NB4 (cell line): ENCODE measurements around the gene NBPF3.
"Not testable (repeated sequence)": the region's sequence is repeated elsewhere in the genome, so short reads cannot be mapped to it uniquely, and the experiment has no call there.

ENCODE experiments used
- DNase-seq: peaks from one replicate; pipeline ENCODE4 v3.0.0; 2010; ENCODE audit warnings: low read depth
- H3K4me3 ChIP-seq: one replicate; pipeline ENCODE4 v1.5.1; 2011; ENCODE audit warnings: mild to moderate bottlenecking, low read depth, low read length, moderate library complexity
- CTCF ChIP-seq: IDR thresholded peaks from one replicate; pipeline ENCODE4 v1.5.1; 2012; ENCODE audit warnings: low read depth, low read length
- MAX ChIP-seq: IDR thresholded peaks from 2 replicates; pipeline ENCODE4 v1.6.1; 2011; ENCODE audit warnings: low read depth, low read length
- MYC ChIP-seq: IDR thresholded peaks from 2 replicates; pipeline ENCODE4 v1.6.1; 2011; ENCODE audit warnings: low read depth, low read length
- POLR2A ChIP-seq: IDR thresholded peaks from 2 replicates; pipeline ENCODE4 v1.6.1; 2011; ENCODE audit warnings: mild to moderate bottlenecking; ENCODE audit not compliant: insufficient read length; ENCODE audit errors: extremely low read depth

The NBPF3 gene

GRCh38 chr1:21468599-21468998, 28.7 kb downstream of the NBPF3 start:
- TF ChIP-seq CTCF (peak; percentile 27), POLR2A (no peak)
- no peak overlapping the region for H3K4me3 ChIP-seq
- DNase-seq: peak; percentile 24

GRCh38 chr1:21469581-21469980, 29.6 kb downstream of the NBPF3 start:
- no peak for DNase-seq
- TF ChIP-seq CTCF: no peak
- no peak for TF ChIP-seq MAX
- TF ChIP-seq POLR2A: no peak
- no peak for TF ChIP-seq MYC
- H3K4me3 ChIP-seq: no peak overlapping the region

- H3K4me3 ChIP-seq: no peak overlapping the region
- DNase-seq: no peak
- TF ChIP-seq MYC (no peak), MAX (no peak), POLR2A (no peak), CTCF (no peak)
Measured at GRCh38 chr1:21472861-21473260, 32.9 kb downstream of the NBPF3 start.

GRCh38 chr1:21478356-21478755, 38.4 kb downstream of the NBPF3 start:
- TF ChIP-seq MAX (no peak), POLR2A (no peak), MYC (no peak), CTCF (no peak)
- DNase-seq: no peak
- no peak overlapping the region for H3K4me3 ChIP-seq

GRCh38 chr1:21483881-21484280, 43.9 kb downstream of the NBPF3 start:
- not testable (repeated sequence) for DNase-seq, H3K4me3 ChIP-seq

GRCh38 chr1:21489146-21489545, 49.2 kb downstream of the NBPF3 start:
- TF ChIP-seq POLR2A (no peak), CTCF (no peak), MYC (no peak), MAX (no peak)
- no peak for DNase-seq
- no peak overlapping the region for H3K4me3 ChIP-seq

GRCh38 chr1:21490774-21491487, 51.0 kb downstream of the NBPF3 start:
- peak; percentile 55 for DNase-seq
- H3K4me3 ChIP-seq: no peak overlapping the region
- TF ChIP-seq MYC (no peak), CTCF (peak; percentile 35)
